T-cell (primary cell): ENCODE data around the gene TRAF5. TPM values are rescaled to one million over a fixed set of nuclear protein-coding genes. Genes with fewer than 3 reads are reported as not detected.

Experiments used
- ATAC-seq, 4 experiments: fragments of 200-7000 bp in 3 of 4; fragments of 150-1000 bp in 1 of 4; cut with Tn5 transposase; replicated peaks in 1 of 4; 1 replicate in 3 of 4; 2 replicates in 1 of 4; pipeline ENCODE4 v1.10.0; 2021; ENCODE audit warnings: moderate library complexity in 3 of 4, mild to moderate bottlenecking in 2 of 4, moderate number of reproducible peaks in 1 of 4
- CTCF ChIA-PET, 2 donors: fragments of 300-600 bp; sonication (Branson Sonifier 250); formaldehyde crosslinking; loops; one replicate each; lab custom pipeline; 2022; ENCODE audit warnings: antibody characterized with exemption in 2 of 2; lab: Charles Lee
- POLR2A ChIA-PET, 2 donors: fragments of 300-600 bp; sonication (Branson Sonifier 250); formaldehyde crosslinking; loops; one replicate each; lab custom pipeline; 2022; ENCODE audit warnings: antibody characterized with exemption in 2 of 2; lab: Charles Lee
- DNase-seq, 35 experiments: peaks; one replicate each; pipeline versions ENCODE4 v3.0.0 to v3.0.0-alpha.2; 2013 to 2023
- H3K27ac ChIP-seq: one replicate; pipeline ENCODE4 v1.5.1; 2013; ENCODE audit warnings: low read length
- H3K27me3 ChIP-seq, 2 experiments: replicated peaks in 1 of 2; 1 replicate in 1 of 2; 2 replicates in 1 of 2; pipeline versions ENCODE4 v1.6.1 to v1.7.0; 2013; ENCODE audit warnings: low read length in 1 of 2, mixed read lengths in 1 of 2; ENCODE audit not compliant: control insufficient read depth in 2 of 2, insufficient read depth in 2 of 2; ENCODE audit errors: extremely low read depth in 1 of 2
- H3K36me3 ChIP-seq, 2 donors: 1 replicate in 1 of 2; 2 replicates in 1 of 2; pipeline versions ENCODE4 v1.6.1 to v1.7.0; 2013; ENCODE audit warnings: low read length in 1 of 2; ENCODE audit not compliant: control insufficient read depth in 2 of 2, insufficient read depth in 1 of 2; ENCODE audit errors: extremely low read depth in 1 of 2
- H3K4me1 ChIP-seq, 2 experiments: 1 replicate in 1 of 2; 2 replicates in 1 of 2; pipeline versions ENCODE4 v1.6.1 to v1.7.0; 2013; ENCODE audit warnings: low read length in 2 of 2, mixed read lengths in 1 of 2; ENCODE audit not compliant: insufficient read depth in 2 of 2, control insufficient read depth in 1 of 2; ENCODE audit errors: extremely low read depth in 1 of 2
- H3K4me3 ChIP-seq, 2 donors: 1 replicate in 1 of 2; 2 replicates in 1 of 2; pipeline versions ENCODE4 v1.5.1 to v1.7.0; 2013; ENCODE audit warnings: mild to moderate bottlenecking in 2 of 2, low read length in 1 of 2, moderate library complexity in 1 of 2; ENCODE audit not compliant: control insufficient read depth in 1 of 2; ENCODE audit errors: extremely low read depth in 1 of 2
- H3K9me3 ChIP-seq: 2 replicates; pipeline ENCODE4 v1.7.0; 2013
- H3K27ac Mint-ChIP-seq, 2 donors: one replicate each; pipeline ENCODE4 v1.8.0; 2020 to 2021; ENCODE audit warnings: mild to moderate bottlenecking in 2 of 2, mixed read lengths in 2 of 2
- H3K27me3 Mint-ChIP-seq, 2 donors: one replicate each; pipeline ENCODE4 v1.8.0; 2021 to 2022; ENCODE audit warnings: mixed read lengths in 2 of 2
- H3K36me3 Mint-ChIP-seq: one replicate; pipeline ENCODE4 v1.8.0; 2021; ENCODE audit warnings: mixed read lengths
- H3K4me1 Mint-ChIP-seq, 3 donors: one replicate each; pipeline ENCODE4 v1.8.0; 2020 to 2022; ENCODE audit warnings: mixed read lengths in 3 of 3, mild to moderate bottlenecking in 1 of 3
- H3K4me3 Mint-ChIP-seq, 3 donors: one replicate each; pipeline ENCODE4 v1.8.0; 2020 to 2022; ENCODE audit warnings: mild to moderate bottlenecking in 3 of 3, mixed read lengths in 3 of 3, moderate library complexity in 3 of 3
- H3K9me3 Mint-ChIP-seq, 3 donors: one replicate each; pipeline ENCODE4 v1.8.0; 2020 to 2022; ENCODE audit warnings: mixed read lengths in 3 of 3
- WGBS: methylation state at CpG from one replicate; pipeline ENCODE4 v1.1.5; 2013; ENCODE audit warnings: missing lambda C conversion rate; ENCODE audit not compliant: insufficient coverage; 5-methylcytosine and 5-hydroxymethylcytosine counted together
- total RNA-seq, 35 experiments: library from RNA in 6 of 35; stranded (reverse) in 6 of 35; fragments of 120-200 nt in 1 of 35; gene quantifications; one replicate each; pipeline versions ENCODE4 v1.2.1 to v1.2.4 and lab custom pipeline; 2013 to 2026

TRAF5 gene
- total RNA-seq, 5 donors from 2014 or later (not counting 1 experiment from before 2014, with no cell fraction given), result 49.5 to 64.5 (median 57.2) TPM

GRCh38 chr1:211329764-211330201, 3.1 kb downstream of the TRAF5 start:
- CTCF ChIA-PET, result no interaction called here
- H3K9me3 ChIP-seq, result no peaks in the 10 kb centered on the region
- Mint-ChIP-seq H3K4me3 (peak overlapping the region; percentile 92 to 95 (median 95)), H3K36me3 (no peaks in the 10 kb centered on the region), H3K27me3 (no peaks in the 10 kb centered on the region), H3K9me3 (no peaks in the 10 kb centered on the region), H3K4me1 (peaks cover 80 to 90% (median 85%) of the 10 kb centered on the region in 3 donors), H3K27ac (peak overlapping the region; percentile 91 to 92)
- H3K4me1 ChIP-seq, result peaks cover 33 to 84% of the 10 kb centered on the region in 2 experiments
- WGBS, result 13% methylated on average over 4 of the region's 4 CpGs
- H3K27ac ChIP-seq, result peak overlapping the region; percentile 84
- POLR2A ChIA-PET, result interaction anchor here in 1 of 2 donors (0.5 to 0.6 kb wide), 2 partner anchors 54 to 57 kb away, joined by 3 to 4 read pairs; no protein-coding TSS in a partner anchor
- DNase-seq, result peak in 2 of 35 experiments; percentile 30 to 38
- peak overlapping the region in 1 of 2 donors; percentile 91 for H3K4me3 ChIP-seq
- H3K27me3 ChIP-seq, result no peaks in the 10 kb centered on the region
- H3K36me3 ChIP-seq, result no peaks in the 10 kb centered on the region
- peak; percentile 33 to 44 (median 37) for ATAC-seq

- DNase-seq, result no peak
- Mint-ChIP-seq H3K27me3 (no peaks in the 10 kb centered on the region), H3K9me3 (no peaks in the 10 kb centered on the region), H3K27ac (peak overlapping the region; percentile 91 to 92), H3K4me1 (peaks cover 84 to 92% (median 86%) of the 10 kb centered on the region in 3 donors), H3K4me3 (peak overlapping the region; percentile 92 to 95 (median 95)), H3K36me3 (no peaks in the 10 kb centered on the region)
- no peaks in the 10 kb centered on the region for H3K27me3 ChIP-seq
- peak overlapping the region; percentile 84 for H3K27ac ChIP-seq
- H3K4me3 ChIP-seq, result peak overlapping the region in 1 of 2 donors; percentile 91
- CTCF ChIA-PET, result interaction anchor here in 1 of 2 donors (0.6 to 0.7 kb wide), 2 partner anchors 71 to 647 kb away, joined by 3 to 4 read pairs; no protein-coding TSS in a partner anchor
- H3K4me1 ChIP-seq, result peaks cover 39 to 86% of the 10 kb centered on the region in 2 experiments
- no peak for ATAC-seq
- POLR2A ChIA-PET, result interaction anchor here in 1 of 2 donors (0.6 kb wide), 1 partner anchor 53 kb away, joined by 4 read pairs; no protein-coding TSS in a partner anchor
- H3K36me3 ChIP-seq, result no peaks in the 10 kb centered on the region
- H3K9me3 ChIP-seq, result no peaks in the 10 kb centered on the region
- WGBS, result 85% methylated on average over 5 of the region's 8 CpGs
Observed at GRCh38 chr1:211330282-211330936, 3.8 kb downstream of the TRAF5 start.

GRCh38 chr1:211331011-211331709, 4.5 kb downstream of the TRAF5 start:
- no peaks in the 10 kb centered on the region for H3K36me3 ChIP-seq
- ATAC-seq (no peak), DNase-seq (no peak)
- peaks cover 85 to 92% (median 88%) of the 10 kb centered on the region in 3 donors for H3K4me1 Mint-ChIP-seq
- 95% methylated on average over 3 of the region's 3 CpGs for WGBS
- peaks cover 44 to 86% of the 10 kb centered on the region in 2 experiments for H3K4me1 ChIP-seq
- H3K27me3 Mint-ChIP-seq, result no peaks in the 10 kb centered on the region
- no peaks in the 10 kb centered on the region for H3K27me3 ChIP-seq
- ChIA-PET POLR2A (interaction anchor here in 1 of 2 donors (0.9 kb wide), 1 partner anchor 16 kb away, joined by 3 read pairs; no protein-coding TSS in a partner anchor), CTCF (interaction anchor here in 1 of 2 donors (0.6 to 0.7 kb wide), 2 partner anchors 646 to 1087 kb away, joined by 3 read pairs; no protein-coding TSS in a partner anchor)
- H3K36me3 Mint-ChIP-seq, result no peaks in the 10 kb centered on the region
- H3K9me3 Mint-ChIP-seq, result no peaks in the 10 kb centered on the region
- H3K4me3 ChIP-seq, result no peak overlapping the region
- peak overlapping the region; percentile 91 to 92 for H3K27ac Mint-ChIP-seq
- H3K4me3 Mint-ChIP-seq, result peak overlapping the region; percentile 92 to 95 (median 95)
- peak overlapping the region; percentile 84 for H3K27ac ChIP-seq
- H3K9me3 ChIP-seq, result no peaks in the 10 kb centered on the region

- H3K9me3 Mint-ChIP-seq, result no peaks in the 10 kb centered on the region
- H3K27me3 ChIP-seq, result no peaks in the 10 kb centered on the region
- H3K4me1 ChIP-seq, result peaks cover 48 to 91% of the 10 kb centered on the region in 2 experiments
- ChIA-PET CTCF (interaction anchor here (0.7 to 1.2 kb wide), 4 partner anchors 8 to 1086 kb away, joined by 3 to 4 read pairs (median 4); no protein-coding TSS in a partner anchor), POLR2A (interaction anchor here in 1 of 2 donors (0.5 to 0.9 kb wide), 2 partner anchors 15 to 211 kb away, joined by 3 read pairs; no protein-coding TSS in a partner anchor)
- H3K9me3 ChIP-seq, result no peaks in the 10 kb centered on the region
- no peak overlapping the region for H3K4me3 ChIP-seq
- H3K27ac ChIP-seq, result peak overlapping the region; percentile 8
- ATAC-seq (no peak), DNase-seq (peak in 1 of 35 experiments; percentile 10)
- H3K4me3 Mint-ChIP-seq, result peak overlapping the region in 1 of 3 donors; percentile 95
- H3K36me3 ChIP-seq, result no peaks in the 10 kb centered on the region
- peaks cover 92 to 99% (median 95%) of the 10 kb centered on the region in 3 donors for H3K4me1 Mint-ChIP-seq
- H3K27me3 Mint-ChIP-seq, result no peaks in the 10 kb centered on the region
- H3K27ac Mint-ChIP-seq, result peak overlapping the region; percentile 86 to 92
- no peaks in the 10 kb centered on the region for H3K36me3 Mint-ChIP-seq
- 86% methylated on average over 2 of the region's 3 CpGs for WGBS
Observed at GRCh38 chr1:211332036-211332616, 5.5 kb downstream of the TRAF5 start.

GRCh38 chr1:211332830-211333229, 6.2 kb downstream of the TRAF5 start:
- ATAC-seq (no peak), DNase-seq (no peak)
- peak overlapping the region; percentile 8 for H3K27ac ChIP-seq
- H3K4me3 Mint-ChIP-seq, result peak overlapping the region in 1 of 3 donors; percentile 31
- H3K4me1 Mint-ChIP-seq, result peaks cover 96 to 100% (median 97%) of the 10 kb centered on the region in 3 donors
- no peaks in the 10 kb centered on the region for H3K36me3 ChIP-seq
- H3K9me3 Mint-ChIP-seq, result no peaks in the 10 kb centered on the region
- H3K4me1 ChIP-seq, result peaks cover 53 to 93% of the 10 kb centered on the region in 2 experiments
- H3K27me3 ChIP-seq, result no peaks in the 10 kb centered on the region
- ChIA-PET POLR2A (interaction anchor here in 1 of 2 donors (0.5 to 0.6 kb wide), 2 partner anchors 85 to 210 kb away, joined by 3 read pairs; no protein-coding TSS in a partner anchor), CTCF (interaction anchor here (1.0 to 1.2 kb wide), 4 partner anchors 9 to 148 kb away, joined by 3 to 4 read pairs (median 4); no protein-coding TSS in a partner anchor)
- no CpG with 5 or more reads among the region's 2 CpGs for WGBS
- peak overlapping the region; percentile 86 to 92 for H3K27ac Mint-ChIP-seq
- no peaks in the 10 kb centered on the region for H3K9me3 ChIP-seq
- no peaks in the 10 kb centered on the region for H3K27me3 Mint-ChIP-seq
- no peak overlapping the region for H3K4me3 ChIP-seq
- no peaks in the 10 kb centered on the region for H3K36me3 Mint-ChIP-seq
